ENCODE data around the gene NEDD4L. TPM values are rescaled to one million over a fixed set of nuclear protein-coding genes. Genes with fewer than 3 reads are reported as not detected.
A peak's percentile ranks its signal among the peaks of the same experiment; 100 is the strongest.

The NEDD4L gene
- total RNA-seq, 1 experiment from 2014 or later: 42.9 TPM

- in situ Hi-C loops (cut with HindIII; ENCODE audit: low pct_unique_long_range_greater_than_20kb, low sequenced_read_pairs) (no loop called here), intact Hi-C loops (cut with micrococcal nuclease; ENCODE audit: unreplicated experiment) (no loop called here)
- POLR2A ChIA-PET: no interaction called here
- no peaks in the 10 kb centered on the region for H3K9me3 ChIP-seq (ENCODE audit: control insufficient read depth, insufficient read depth, low read depth, low read length)
- CTCF ChIA-PET: no interaction called here
- TF ChIP-seq SIN3A (IDR thresholded peaks at IDR 0.05; ENCODE audit: borderline replicate concordance, insufficient read depth, low read depth, low read length) (no peak), TCF7L2 (IDR thresholded peaks at IDR 0.05; ENCODE audit: low read depth, low read length) (no peak), CTCF (IDR thresholded peaks at IDR 0.05) (no peak), POLR2AphosphoS5 (IDR thresholded peaks at IDR 0.05; ENCODE audit: low read depth, low read length) (no peak)
- TF ChIP-seq, protein P1, sequence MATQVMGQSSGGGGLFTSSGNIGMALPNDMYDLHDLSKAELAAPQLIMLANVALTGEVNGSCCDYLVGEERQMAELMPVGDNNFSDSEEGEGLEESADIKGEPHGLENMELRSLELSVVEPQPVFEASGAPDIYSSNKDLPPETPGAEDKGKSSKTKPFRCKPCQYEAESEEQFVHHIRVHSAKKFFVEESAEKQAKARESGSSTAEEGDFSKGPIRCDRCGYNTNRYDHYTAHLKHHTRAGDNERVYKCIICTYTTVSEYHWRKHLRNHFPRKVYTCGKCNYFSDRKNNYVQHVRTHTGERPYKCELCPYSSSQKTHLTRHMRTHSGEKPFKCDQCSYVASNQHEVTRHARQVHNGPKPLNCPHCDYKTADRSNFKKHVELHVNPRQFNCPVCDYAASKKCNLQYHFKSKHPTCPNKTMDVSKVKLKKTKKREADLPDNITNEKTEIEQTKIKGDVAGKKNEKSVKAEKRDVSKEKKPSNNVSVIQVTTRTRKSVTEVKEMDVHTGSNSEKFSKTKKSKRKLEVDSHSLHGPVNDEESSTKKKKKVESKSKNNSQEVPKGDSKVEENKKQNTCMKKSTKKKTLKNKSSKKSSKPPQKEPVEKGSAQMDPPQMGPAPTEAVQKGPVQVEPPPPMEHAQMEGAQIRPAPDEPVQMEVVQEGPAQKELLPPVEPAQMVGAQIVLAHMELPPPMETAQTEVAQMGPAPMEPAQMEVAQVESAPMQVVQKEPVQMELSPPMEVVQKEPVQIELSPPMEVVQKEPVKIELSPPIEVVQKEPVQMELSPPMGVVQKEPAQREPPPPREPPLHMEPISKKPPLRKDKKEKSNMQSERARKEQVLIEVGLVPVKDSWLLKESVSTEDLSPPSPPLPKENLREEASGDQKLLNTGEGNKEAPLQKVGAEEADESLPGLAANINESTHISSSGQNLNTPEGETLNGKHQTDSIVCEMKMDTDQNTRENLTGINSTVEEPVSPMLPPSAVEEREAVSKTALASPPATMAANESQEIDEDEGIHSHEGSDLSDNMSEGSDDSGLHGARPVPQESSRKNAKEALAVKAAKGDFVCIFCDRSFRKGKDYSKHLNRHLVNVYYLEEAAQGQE (IDR thresholded peaks at IDR 0.05; ENCODE audit: insufficient read depth in 1 of 2, low read depth in 2 of 2, low read length in 1 of 2): no peak
- H3K4me1 ChIP-seq (ENCODE audit: control insufficient read depth, insufficient read depth, low read length): peaks cover 25% of the 10 kb centered on the region
- no peaks in the 10 kb centered on the region for H3K27me3 ChIP-seq (ENCODE audit: control insufficient read depth, insufficient read depth, low read length)
- ATAC-seq (no peak), DNase-seq (ENCODE audit: low read depth, low spot score) (no peak)
- H3K36me3 ChIP-seq (ENCODE audit: control insufficient read depth, insufficient read depth, low read length): no peaks in the 10 kb centered on the region
- H3K4me3 ChIP-seq (ENCODE audit: low read depth in 2 of 2, low read length in 2 of 2): no peak overlapping the region
- no TSS peak for BruUV-seq (replicated peaks)
- H3K27ac ChIP-seq (ENCODE audit: low read length): no peak overlapping the region
These were observed 267.4 kb downstream of the NEDD4L start for GRCh38 chr18:58311390-58311789.

DNA sequence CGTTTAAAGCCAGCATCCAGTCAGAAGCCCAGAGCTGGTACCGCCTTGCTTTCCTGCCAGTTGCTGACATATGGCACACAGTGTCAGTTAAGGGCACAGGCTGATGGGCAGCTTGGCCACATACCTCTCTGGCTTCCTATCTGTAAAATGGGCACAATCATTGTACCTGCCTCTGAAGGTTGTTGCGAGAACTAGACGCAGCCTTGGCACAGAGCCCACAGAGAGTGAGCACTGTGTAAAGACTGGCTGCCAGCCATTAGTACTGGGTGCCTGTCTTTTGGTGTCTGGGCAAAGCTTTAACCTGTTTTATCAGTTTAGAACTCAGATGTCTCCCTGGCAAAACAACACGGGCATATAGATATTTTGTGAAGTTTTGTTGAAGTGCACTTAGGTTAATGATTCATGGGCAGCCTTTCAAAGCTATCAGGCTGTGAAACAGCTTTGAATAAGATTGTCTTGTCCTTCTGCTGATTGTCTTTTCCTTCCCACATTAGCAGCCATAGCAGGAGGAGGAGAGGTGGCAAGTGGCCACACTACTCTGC is 269.5 kb downstream of the NEDD4L start:
- ChIA-PET CTCF (interaction anchor here (0.5 kb wide), 1 partner anchor 379 kb away, joined by 6 read pairs; no protein-coding TSS in a partner anchor), POLR2A (interaction anchor here (0.9 kb wide), 1 partner anchor 11 kb away, joined by 3 read pairs; no protein-coding TSS in a partner anchor)
- peaks cover 26% of the 10 kb centered on the region for H3K4me1 ChIP-seq (ENCODE audit: control insufficient read depth, insufficient read depth, low read length)
- no peak for DNase-seq (ENCODE audit: low read depth, low spot score)
- no peak overlapping the region for H3K4me3 ChIP-seq (ENCODE audit: low read depth in 2 of 2, low read length in 2 of 2)
- no peaks in the 10 kb centered on the region for H3K9me3 ChIP-seq (ENCODE audit: control insufficient read depth, insufficient read depth, low read depth, low read length)
- H3K27ac ChIP-seq (ENCODE audit: low read length): peak overlapping the region; percentile 52; the same call in 1 of the 2 replicates
- no peak for ATAC-seq
- no peaks in the 10 kb centered on the region for H3K36me3 ChIP-seq (ENCODE audit: control insufficient read depth, insufficient read depth, low read length)
- no peaks in the 10 kb centered on the region for H3K27me3 ChIP-seq (ENCODE audit: control insufficient read depth, insufficient read depth, low read length)
- BruUV-seq (replicated peaks): no TSS peak
- in situ Hi-C loops (cut with HindIII; ENCODE audit: low pct_unique_long_range_greater_than_20kb, low sequenced_read_pairs): no loop called here
- intact Hi-C loops (cut with micrococcal nuclease; ENCODE audit: unreplicated experiment): no loop called here
- no peak for TF ChIP-seq SIN3A (IDR thresholded peaks at IDR 0.05; ENCODE audit: borderline replicate concordance, insufficient read depth, low read depth, low read length)
- TF ChIP-seq POLR2AphosphoS5 (IDR thresholded peaks at IDR 0.05; ENCODE audit: low read depth, low read length): no peak
- TF ChIP-seq TCF7L2 (IDR thresholded peaks at IDR 0.05; ENCODE audit: low read depth, low read length): no peak
- TF ChIP-seq, protein P1 (IDR thresholded peaks at IDR 0.05; ENCODE audit: insufficient read depth in 1 of 2, low read depth in 2 of 2, low read length in 1 of 2): no peak
- TF ChIP-seq CTCF (IDR thresholded peaks at IDR 0.05): no peak
